Mesenchymal stem cell (in vitro differentiated cells and primary cell): Measurements from ENCODE around the gene ZBTB34.

Experiments used
- DNase-seq: peaks from one replicate; pipeline ENCODE4 v3.0.0-alpha.2; 2013
- H2AFZ ChIP-seq: one replicate; pipeline ENCODE4 v1.6.1; 2013; ENCODE audit warnings: low read depth, mild to moderate bottlenecking, control low read depth, inconsistent platforms, low read length, moderate library complexity
- H2AK5ac ChIP-seq: 2 replicates; pipeline ENCODE4 v1.6.1; 2013; ENCODE audit warnings: low read length, moderate library complexity, mild to moderate bottlenecking, inconsistent platforms; ENCODE audit not compliant: severe bottlenecking
- H2BK120ac ChIP-seq: one replicate; pipeline ENCODE4 v1.6.1; 2013; ENCODE audit warnings: low read depth, mild to moderate bottlenecking, inconsistent platforms, low read length, moderate library complexity
- H2BK12ac ChIP-seq, 2 experiments: one replicate each; pipeline ENCODE4 v1.6.1; 2013; ENCODE audit warnings: inconsistent platforms in 2 of 2, low read length in 2 of 2, mild to moderate bottlenecking in 2 of 2, moderate library complexity in 2 of 2, control low read depth in 1 of 2
- H2BK15ac ChIP-seq: one replicate; pipeline ENCODE4 v1.6.1; 2013; ENCODE audit warnings: mild to moderate bottlenecking, low read depth, inconsistent platforms; ENCODE audit not compliant: poor library complexity, severe bottlenecking
- H2BK5ac ChIP-seq: 2 replicates; pipeline ENCODE4 v1.6.1; 2013; ENCODE audit warnings: low read depth, mild to moderate bottlenecking, low read length, control low read depth, inconsistent platforms; ENCODE audit not compliant: poor library complexity, severe bottlenecking
- H3K14ac ChIP-seq, 2 experiments: one replicate each; pipeline ENCODE4 v1.6.1; 2013; ENCODE audit warnings: inconsistent platforms in 2 of 2, low read length in 2 of 2, control low read depth in 1 of 2, mild to moderate bottlenecking in 1 of 2, moderate library complexity in 1 of 2
- H3K18ac ChIP-seq, 2 experiments: one replicate each; pipeline ENCODE4 v1.6.1; 2013; ENCODE audit warnings: inconsistent platforms in 2 of 2, low read length in 2 of 2, control low read depth in 1 of 2, low read depth in 1 of 2, mild to moderate bottlenecking in 1 of 2
- H3K23ac ChIP-seq, 2 experiments: one replicate each; pipeline ENCODE4 v1.6.1; 2013; ENCODE audit warnings: inconsistent platforms in 2 of 2, low read length in 2 of 2, mild to moderate bottlenecking in 2 of 2, moderate library complexity in 2 of 2, control low read depth in 1 of 2
- H3K27ac ChIP-seq: 2 replicates; pipeline ENCODE4 v1.5.1; 2013; ENCODE audit warnings: mild to moderate bottlenecking, moderate library complexity, low read length, control low read depth, inconsistent platforms; ENCODE audit not compliant: poor library complexity, severe bottlenecking
- H3K27me3 ChIP-seq, 2 experiments: 2 replicates each; pipeline versions ENCODE4 v1.6.1 to v1.7.0; 2013; ENCODE audit warnings: low read length in 2 of 2, mild to moderate bottlenecking in 2 of 2, moderate library complexity in 2 of 2, control low read depth in 1 of 2, inconsistent platforms in 1 of 2; ENCODE audit not compliant: control insufficient read depth in 1 of 2, insufficient read depth in 1 of 2
- H3K36me3 ChIP-seq, 2 experiments: 2 replicates each; pipeline versions ENCODE4 v1.6.1 to v1.7.0; 2013; ENCODE audit warnings: low read length in 2 of 2, control low read depth in 1 of 2, inconsistent platforms in 1 of 2, low read depth in 1 of 2, mild to moderate bottlenecking in 1 of 2; ENCODE audit not compliant: insufficient read depth in 2 of 2, control insufficient read depth in 1 of 2
- H3K4ac ChIP-seq, 2 experiments: one replicate each; pipeline ENCODE4 v1.6.1; 2013; ENCODE audit warnings: inconsistent platforms in 2 of 2, low read length in 2 of 2, mild to moderate bottlenecking in 2 of 2, moderate library complexity in 2 of 2, control low read depth in 1 of 2, low read depth in 1 of 2
- H3K4me1 ChIP-seq: 2 replicates; pipeline ENCODE4 v1.6.1; 2013; ENCODE audit warnings: low read depth, low read length, control low read depth; ENCODE audit not compliant: control insufficient read depth, insufficient read depth
- H3K4me2 ChIP-seq: 2 replicates; pipeline ENCODE4 v1.6.1; 2013; ENCODE audit warnings: low read length, mild to moderate bottlenecking, inconsistent platforms; ENCODE audit not compliant: poor library complexity, severe bottlenecking
- H3K4me3 ChIP-seq, 2 experiments: 2 replicates each; pipeline versions ENCODE4 v1.5.1 to v1.7.0; 2013; ENCODE audit warnings: low read length in 2 of 2, mild to moderate bottlenecking in 2 of 2, control low read depth in 1 of 2, low read depth in 1 of 2; ENCODE audit not compliant: insufficient read depth in 1 of 2
- H3K79me1 ChIP-seq: replicated peaks from 2 replicates; pipeline ENCODE4 v1.6.1; 2013; ENCODE audit warnings: mild to moderate bottlenecking, control low read depth, low read length, inconsistent platforms; ENCODE audit not compliant: poor library complexity, severe bottlenecking
- H3K9ac ChIP-seq: 2 replicates; pipeline ENCODE4 v1.7.0; 2013; ENCODE audit warnings: mild to moderate bottlenecking, low read length, moderate library complexity
- H3K9me3 ChIP-seq: 2 replicates; pipeline ENCODE4 v1.7.0; 2013; ENCODE audit warnings: mild to moderate bottlenecking, low read length; ENCODE audit not compliant: control insufficient read depth
- H4K8ac ChIP-seq: one replicate; pipeline ENCODE4 v1.6.1; 2013; ENCODE audit warnings: inconsistent platforms, mild to moderate bottlenecking, low read length, moderate library complexity
- H4K91ac ChIP-seq: one replicate; pipeline ENCODE4 v1.6.1; 2013; ENCODE audit warnings: mild to moderate bottlenecking, low read length, inconsistent platforms
- WGBS: methylation state at CpG from one replicate; pipeline ENCODE4 v1.1.7; 2013; ENCODE audit warnings: mixed read lengths; 5-methylcytosine and 5-hydroxymethylcytosine counted together

ZBTB34 gene

GRCh38 chr9:126854734-126855133, 5.7 kb upstream of the ZBTB34 start:
- H2BK12ac ChIP-seq: no peak overlapping the region
- no peak overlapping the region for H4K91ac ChIP-seq
- WGBS: 86% methylated on average over 7 of the region's 7 CpGs
- no peak overlapping the region for H2AK5ac ChIP-seq
- no peak overlapping the region for H3K23ac ChIP-seq
- no peaks in the 10 kb centered on the region for H3K79me1 ChIP-seq
- H3K27me3 ChIP-seq: peaks cover 51 to 72% of the 10 kb centered on the region in 2 experiments
- no peak overlapping the region for H3K4me2 ChIP-seq
- no peak overlapping the region for H2AFZ ChIP-seq
- no peak overlapping the region for H3K4me3 ChIP-seq
- H4K8ac ChIP-seq: no peak overlapping the region
- no peak overlapping the region for H3K18ac ChIP-seq
- H3K14ac ChIP-seq: no peak overlapping the region
- H3K9me3 ChIP-seq: no peaks in the 10 kb centered on the region
- H2BK15ac ChIP-seq: no peak overlapping the region
- H3K4ac ChIP-seq: no peak overlapping the region
- H3K4me1 ChIP-seq: peaks cover 3% of the 10 kb centered on the region
- H3K9ac ChIP-seq: no peak overlapping the region
- H3K27ac ChIP-seq: no peak overlapping the region
- no peaks in the 10 kb centered on the region for H3K36me3 ChIP-seq
- no peak overlapping the region for H2BK120ac ChIP-seq
- DNase-seq: no peak
- H2BK5ac ChIP-seq: no peak overlapping the region

- Histone ChIP-seq H2AFZ (no peak overlapping the region), H4K91ac (no peak overlapping the region), H2BK15ac (no peak overlapping the region), H2BK5ac (no peak overlapping the region), H4K8ac (no peak overlapping the region), H3K27ac (no peak overlapping the region), H3K9ac (no peak overlapping the region), H3K79me1 (no peaks in the 10 kb centered on the region), H3K23ac (no peak overlapping the region), H3K27me3 (peaks cover 46 to 68% of the 10 kb centered on the region in 2 experiments), H3K4me3 (no peak overlapping the region), H3K4me2 (no peak overlapping the region), H2BK12ac (no peak overlapping the region), H3K18ac (no peak overlapping the region), H3K9me3 (no peaks in the 10 kb centered on the region), H2BK120ac (no peak overlapping the region), H3K36me3 (no peaks in the 10 kb centered on the region), H3K4ac (no peak overlapping the region), H3K4me1 (peaks cover 7% of the 10 kb centered on the region), H2AK5ac (no peak overlapping the region), H3K14ac (no peak overlapping the region)
- WGBS: 81% methylated on average over 5 of the region's 6 CpGs
- DNase-seq: no peak
These were observed 4.0 kb upstream of the ZBTB34 start for GRCh38 chr9:126856326-126856877.

- Histone ChIP-seq H3K36me3 (no peaks in the 10 kb centered on the region), H3K9me3 (no peaks in the 10 kb centered on the region)
These were observed 3.0 kb upstream of the ZBTB34 start for GRCh38 chr9:126857261-126857960.

GRCh38 chr9:126859111-126859510, 1.3 kb upstream of the ZBTB34 start:
- Histone ChIP-seq H2AFZ (no peak overlapping the region), H3K9ac (no peak overlapping the region), H4K91ac (no peak overlapping the region), H3K14ac (no peak overlapping the region), H2BK120ac (no peak overlapping the region), H3K23ac (no peak overlapping the region), H3K4me2 (no peak overlapping the region), H3K18ac (no peak overlapping the region), H3K27ac (no peak overlapping the region), H3K4me3 (no peak overlapping the region), H2BK12ac (no peak overlapping the region), H3K27me3 (peaks cover 31 to 49% of the 10 kb centered on the region in 2 experiments), H3K4ac (no peak overlapping the region), H2BK5ac (no peak overlapping the region), H2BK15ac (no peak overlapping the region), H4K8ac (no peak overlapping the region), H3K79me1 (peaks cover 4% of the 10 kb centered on the region), H2AK5ac (no peak overlapping the region), H3K4me1 (peaks cover 10% of the 10 kb centered on the region), H3K9me3 (no peaks in the 10 kb centered on the region), H3K36me3 (peaks cover 0 to 4% of the 10 kb centered on the region in 2 experiments)
- WGBS: 95% methylated on average over 2 of the region's 2 CpGs
- DNase-seq: no peak

More at GRCh38 chr9:126857261-126857960, 3.0 kb upstream of the ZBTB34 start:
- no peak overlapping the region for H2BK15ac ChIP-seq
- H4K8ac ChIP-seq: no peak overlapping the region
- H3K14ac ChIP-seq: no peak overlapping the region
- no peak overlapping the region for H2AK5ac ChIP-seq
- H3K4me1 ChIP-seq: peaks cover 10% of the 10 kb centered on the region
- no peak overlapping the region for H2BK5ac ChIP-seq
- H3K27me3 ChIP-seq: peaks cover 36 to 58% of the 10 kb centered on the region in 2 experiments
- H4K91ac ChIP-seq: no peak overlapping the region
- H3K4me3 ChIP-seq: no peak overlapping the region
- peaks cover 2% of the 10 kb centered on the region for H3K79me1 ChIP-seq
- no peak overlapping the region for H3K27ac ChIP-seq
- no peak overlapping the region for H3K18ac ChIP-seq
- no peak overlapping the region for H3K23ac ChIP-seq
- H2BK120ac ChIP-seq: no peak overlapping the region
- H3K4me2 ChIP-seq: no peak overlapping the region
- H3K9ac ChIP-seq: no peak overlapping the region
- 83% methylated on average over 6 of the region's 8 CpGs for WGBS
- no peak overlapping the region for H3K4ac ChIP-seq
- H2BK12ac ChIP-seq: no peak overlapping the region
- no peak overlapping the region for H2AFZ ChIP-seq
- no peak for DNase-seq
